Activated gamma-delta T cell (primary cell): ENCODE results near the gene RERE.
"Not testable (repeated sequence)": the region's sequence is repeated elsewhere in the genome, so short reads cannot be mapped to it uniquely, and the experiment has no call there.

Source experiments
- DNase-seq: peaks from one replicate; lab custom pipeline; 2025; lab: John Stamatoyannopoulos, UW

RERE gene

GRCh38 chr1:8807004-8807403, 10.4 kb downstream of the RERE start:
- no peak for DNase-seq

- DNase-seq = no peak
These were observed 17.0 kb downstream of the RERE start for GRCh38 chr1:8800416-8800815.

- DNase-seq = no peak
These were observed 20.2 kb downstream of the RERE start for GRCh38 chr1:8797216-8797615.

- no peak for DNase-seq
These were observed 20.6 kb downstream of the RERE start for GRCh38 chr1:8796812-8797211.

GRCh38 chr1:8794605-8795004, 22.8 kb downstream of the RERE start:
- DNase-seq = no peak

- DNase-seq = no peak
These were observed 25.6 kb downstream of the RERE start for GRCh38 chr1:8791819-8792218.

- DNase-seq = no peak
These were observed 26.5 kb downstream of the RERE start for GRCh38 chr1:8790987-8791386.

- DNase-seq = no peak
These were observed 27.0 kb downstream of the RERE start for GRCh38 chr1:8790478-8790877.

GRCh38 chr1:8789314-8790214, 27.9 kb downstream of the RERE start:
- no peak for DNase-seq

- DNase-seq = no peak
These were observed 30.2 kb downstream of the RERE start for GRCh38 chr1:8787218-8787617.

- DNase-seq = not testable (repeated sequence)
These were observed 31.2 kb downstream of the RERE start for GRCh38 chr1:8786204-8786603.

GRCh38 chr1:8782955-8783354, 34.5 kb downstream of the RERE start:
- no peak for DNase-seq

GRCh38 chr1:8782001-8782620, 35.3 kb downstream of the RERE start:
- DNase-seq = no peak

GRCh38 chr1:8780405-8780804, 37.0 kb downstream of the RERE start:
- DNase-seq = no peak

- DNase-seq = no peak
These were observed 39.6 kb downstream of the RERE start for GRCh38 chr1:8777867-8778266.

- DNase-seq = no peak
These were observed 41.3 kb downstream of the RERE start for GRCh38 chr1:8776104-8776503.

- DNase-seq = no peak
These were observed 50.4 kb downstream of the RERE start for GRCh38 chr1:8767006-8767405.

GRCh38 chr1:8765198-8765597, 52.2 kb downstream of the RERE start:
- DNase-seq = no peak

GRCh38 chr1:8764293-8764937, 53.0 kb downstream of the RERE start:
- no peak for DNase-seq

- DNase-seq = no peak
These were observed 53.6 kb downstream of the RERE start for GRCh38 chr1:8763888-8764287.

- no peak for DNase-seq
These were observed 62.4 kb downstream of the RERE start for GRCh38 chr1:8754993-8755392.

- no peak for DNase-seq
These were observed 63.2 kb downstream of the RERE start for GRCh38 chr1:8754247-8754650.

GRCh38 chr1:8753736-8754135, 63.7 kb downstream of the RERE start:
- DNase-seq = no peak
